ENCODE data around the gene ZNF44.

The ZNF44 gene

DNA sequence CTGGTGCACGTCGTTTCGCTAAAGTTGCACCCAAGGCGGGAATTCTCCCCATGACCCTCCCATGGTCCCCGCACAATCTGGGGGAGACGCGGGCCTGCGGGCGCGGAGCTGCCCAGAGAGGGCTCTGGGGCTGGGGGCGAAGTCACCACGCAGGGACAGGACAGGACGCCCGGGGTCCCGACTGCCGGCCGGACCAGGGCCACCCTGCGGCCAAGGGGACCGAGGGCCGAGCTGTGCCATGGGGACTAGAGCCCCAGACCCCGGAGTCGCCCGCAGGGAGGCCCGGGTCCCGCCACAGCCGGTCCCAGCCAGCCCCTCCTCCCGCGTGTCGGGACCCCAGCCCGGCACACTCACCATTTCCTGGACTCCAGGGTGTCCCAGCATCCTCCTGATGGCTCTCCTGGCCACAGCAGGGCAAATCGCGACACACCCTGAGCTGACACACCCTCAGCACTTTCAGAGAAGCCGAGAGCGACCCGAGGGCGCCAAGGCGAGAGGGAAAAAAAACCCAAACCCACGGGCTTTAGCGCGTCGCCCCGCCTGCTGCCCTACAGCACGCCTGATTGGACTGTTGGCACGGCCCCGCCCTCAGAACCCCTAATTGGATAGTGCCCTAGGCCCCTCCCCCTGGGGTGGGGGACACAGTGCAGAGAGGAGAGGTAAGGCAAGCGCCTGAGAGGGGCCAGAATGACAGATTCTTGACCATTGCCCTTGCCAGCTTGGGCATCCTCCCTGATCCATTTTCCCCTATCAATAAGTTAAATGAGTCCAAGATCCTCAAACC is 28.6 kb downstream of the ZNF44 start:
- FAIRE-seq: no peak

DNA sequence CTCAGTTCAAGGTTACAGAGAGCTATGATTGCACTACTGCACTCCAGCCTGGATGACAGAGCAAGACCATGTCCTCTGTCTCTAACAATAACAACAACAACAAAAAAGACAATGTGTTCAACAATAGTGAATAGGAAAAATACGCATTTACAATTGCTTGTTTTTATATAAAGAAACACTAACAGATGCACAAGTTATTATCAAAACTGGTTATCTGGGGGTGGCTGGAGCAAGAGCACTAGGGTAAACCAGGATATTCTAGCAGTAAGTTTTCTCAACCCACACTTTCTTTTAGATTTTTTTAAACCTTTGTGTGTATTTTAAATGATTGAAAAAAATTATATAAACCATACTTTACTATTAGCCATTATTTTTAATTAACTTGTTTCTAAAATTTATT is 33.1 kb downstream of the ZNF44 start:
- FAIRE-seq (no peak), DNase-seq (ENCODE audit: insufficient read length, low spot score) (no peak)

More for the DNA sequence above, 28.6 kb downstream of the ZNF44 start:
- no peak for DNase-seq (ENCODE audit: insufficient read length, low spot score)

DNA sequence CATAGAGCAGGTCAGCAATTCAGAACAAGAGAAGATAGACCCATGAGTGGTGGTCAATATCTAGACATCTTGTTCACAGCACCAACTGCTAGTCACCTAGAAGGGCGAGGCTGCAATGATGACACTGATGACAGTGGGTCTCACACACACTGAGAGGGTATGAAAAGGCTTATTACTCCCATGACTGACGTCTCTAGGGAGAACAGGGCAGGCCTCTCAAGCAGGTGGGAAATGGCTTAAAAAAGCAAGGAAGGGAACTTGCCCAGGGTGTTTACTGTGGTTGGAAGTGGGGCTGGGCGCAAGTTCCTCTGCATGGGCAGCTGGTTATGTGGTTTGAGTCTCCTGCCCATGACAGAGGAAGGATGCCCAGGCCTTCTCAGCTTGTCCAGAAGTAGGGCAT is 33.8 kb downstream of the ZNF44 start:
- no peak for FAIRE-seq
- DNase-seq (ENCODE audit: insufficient read length, low spot score): no peak

DNA sequence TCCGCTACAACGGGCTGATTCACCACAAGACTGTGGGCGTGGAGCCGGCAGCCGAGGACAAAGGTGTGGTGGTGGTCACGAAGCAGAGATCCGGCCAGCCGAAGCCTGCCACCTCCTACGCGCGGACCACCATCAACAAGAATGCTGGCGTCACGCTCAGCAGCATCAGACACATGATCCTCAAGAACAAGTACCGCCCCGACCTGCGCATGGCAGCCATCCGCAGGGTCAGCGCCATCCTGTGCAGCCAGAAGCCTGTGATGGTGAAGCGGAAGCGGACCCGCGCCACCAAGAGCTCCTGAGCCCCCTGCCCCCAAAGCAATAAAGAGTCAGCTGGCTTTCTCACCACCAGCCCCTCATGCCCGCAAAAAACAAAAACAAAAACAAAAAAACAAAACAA is 34.4 kb downstream of the ZNF44 start:
- no peak for FAIRE-seq
- DNase-seq (ENCODE audit: insufficient read length, low spot score): no peak

DNA sequence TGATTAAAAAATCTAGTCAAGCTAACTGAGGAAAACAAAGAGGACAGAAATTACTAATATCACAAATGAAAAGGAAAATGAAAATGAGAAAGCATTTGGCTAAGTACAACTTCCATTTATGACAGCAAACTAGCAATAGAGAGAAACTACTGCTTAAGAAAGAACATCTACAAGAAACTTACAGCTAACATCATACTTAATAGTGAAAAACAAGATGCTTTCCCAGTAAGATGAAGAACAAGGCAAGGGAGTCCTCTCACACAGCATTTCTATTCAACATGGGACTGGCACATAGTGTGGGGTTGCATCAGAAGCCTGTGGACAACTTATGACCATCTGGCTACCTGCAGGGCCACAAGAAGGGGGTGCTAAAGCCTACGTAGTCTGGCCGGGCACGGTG is 39.3 kb downstream of the ZNF44 start:
- DNase-seq (ENCODE audit: insufficient read length, low spot score): no peak
- no peak for FAIRE-seq

DNA sequence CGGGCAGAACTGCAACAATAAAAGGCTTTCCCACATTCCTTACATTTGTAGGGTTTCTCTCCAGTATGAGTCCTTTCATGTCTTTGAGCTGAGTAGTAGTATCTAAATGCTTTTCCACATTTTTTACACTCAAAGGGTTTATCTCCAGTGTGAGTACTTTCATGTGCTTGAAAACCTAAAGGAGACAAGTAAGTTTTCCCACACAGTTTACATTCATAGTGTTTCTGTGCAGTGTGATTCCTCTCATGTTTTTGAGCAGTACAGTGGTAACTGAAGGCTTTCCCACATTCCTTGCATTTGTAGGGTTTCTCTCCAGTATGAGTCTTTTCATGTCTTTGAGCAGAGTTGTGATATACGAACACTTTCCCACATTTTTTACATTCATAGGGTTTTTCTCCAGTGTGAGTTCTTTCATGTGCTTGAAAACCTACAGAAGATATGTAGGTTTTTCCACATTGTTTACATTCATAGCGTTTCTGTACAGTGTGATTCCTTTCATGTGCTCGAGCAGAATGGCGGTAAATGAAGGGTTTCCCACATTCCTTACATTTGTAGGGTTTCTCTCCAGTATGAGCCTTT is 47.0 kb downstream of the ZNF44 start:
- FAIRE-seq (no peak), DNase-seq (ENCODE audit: insufficient read length, low spot score) (no peak)

DNA sequence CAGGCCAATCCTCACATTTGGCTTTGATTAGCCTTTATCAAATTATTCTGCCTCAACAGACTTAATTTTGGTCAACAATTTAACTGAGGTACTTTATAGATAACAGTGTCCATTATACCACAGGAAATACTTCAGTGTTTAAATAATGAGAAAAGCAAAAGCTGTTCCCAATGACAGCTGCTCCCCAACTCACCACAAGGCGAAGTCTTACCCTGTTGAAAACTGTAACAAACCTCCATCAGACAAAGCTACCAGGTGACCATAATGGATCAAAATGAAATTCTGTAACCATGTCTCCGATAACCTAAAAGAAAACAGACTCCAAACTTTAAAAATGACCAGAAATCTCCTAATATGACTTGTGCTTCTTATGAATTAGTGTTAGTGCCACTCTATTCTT is 50.3 kb downstream of the ZNF44 start:
- FAIRE-seq (no peak), DNase-seq (ENCODE audit: insufficient read length, low spot score) (no peak)

DNA sequence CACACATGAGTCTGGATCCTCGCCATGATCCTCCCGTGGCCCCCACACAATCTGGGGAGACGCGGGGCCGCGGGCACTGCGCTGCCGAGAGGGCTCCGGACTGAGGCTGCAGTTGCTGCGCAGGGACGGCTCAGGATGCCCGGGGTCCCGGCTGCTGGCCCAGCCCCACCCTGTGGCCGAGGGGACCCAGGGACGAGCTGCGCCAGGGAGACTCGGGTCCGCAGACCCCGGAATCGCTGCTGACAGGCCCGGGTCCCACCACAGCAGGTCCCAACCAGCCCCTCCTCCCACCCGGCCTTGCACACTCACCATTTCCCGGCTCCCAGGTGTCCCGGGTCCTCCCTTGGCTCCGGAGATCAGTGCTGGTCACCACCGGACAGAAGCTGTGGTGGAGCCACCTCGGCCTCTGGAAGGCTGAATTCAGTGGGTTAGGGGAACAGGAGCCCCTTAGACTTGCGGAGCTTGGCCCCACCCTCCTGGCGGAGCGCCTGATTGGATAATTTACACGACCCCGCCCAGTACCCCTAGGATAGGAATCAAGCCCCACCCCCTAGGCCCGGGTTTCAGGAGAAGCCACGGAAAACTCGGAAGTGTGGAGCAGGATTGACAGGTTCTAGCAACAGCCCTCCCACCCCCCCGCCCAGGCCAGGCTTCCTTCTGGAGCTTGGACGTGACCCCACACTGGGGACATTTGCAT is 57.4 kb downstream of the ZNF44 start:
- FAIRE-seq (no peak), DNase-seq (ENCODE audit: insufficient read length, low spot score) (no peak)

DNA sequence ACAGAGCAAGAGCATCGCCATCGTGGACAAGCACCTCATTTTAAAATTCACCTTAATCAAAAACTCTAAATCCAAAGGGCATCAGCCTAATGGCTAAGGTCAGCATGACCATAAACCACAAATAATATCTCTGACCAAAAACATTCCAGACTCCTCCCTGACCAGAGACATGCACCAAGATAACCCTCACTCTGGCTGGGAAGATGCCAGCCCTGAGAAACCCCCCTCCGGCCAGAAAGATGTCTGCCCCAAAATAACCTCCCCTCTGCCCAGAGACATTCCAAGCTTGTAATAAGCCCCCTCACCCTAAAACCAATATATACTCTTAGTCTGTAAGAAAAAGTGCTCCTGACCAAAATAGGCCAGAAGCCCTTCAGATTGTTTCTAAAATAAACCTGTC is 61.7 kb downstream of the ZNF44 start:
- FAIRE-seq (no peak), DNase-seq (ENCODE audit: insufficient read length, low spot score) (no peak)

DNA sequence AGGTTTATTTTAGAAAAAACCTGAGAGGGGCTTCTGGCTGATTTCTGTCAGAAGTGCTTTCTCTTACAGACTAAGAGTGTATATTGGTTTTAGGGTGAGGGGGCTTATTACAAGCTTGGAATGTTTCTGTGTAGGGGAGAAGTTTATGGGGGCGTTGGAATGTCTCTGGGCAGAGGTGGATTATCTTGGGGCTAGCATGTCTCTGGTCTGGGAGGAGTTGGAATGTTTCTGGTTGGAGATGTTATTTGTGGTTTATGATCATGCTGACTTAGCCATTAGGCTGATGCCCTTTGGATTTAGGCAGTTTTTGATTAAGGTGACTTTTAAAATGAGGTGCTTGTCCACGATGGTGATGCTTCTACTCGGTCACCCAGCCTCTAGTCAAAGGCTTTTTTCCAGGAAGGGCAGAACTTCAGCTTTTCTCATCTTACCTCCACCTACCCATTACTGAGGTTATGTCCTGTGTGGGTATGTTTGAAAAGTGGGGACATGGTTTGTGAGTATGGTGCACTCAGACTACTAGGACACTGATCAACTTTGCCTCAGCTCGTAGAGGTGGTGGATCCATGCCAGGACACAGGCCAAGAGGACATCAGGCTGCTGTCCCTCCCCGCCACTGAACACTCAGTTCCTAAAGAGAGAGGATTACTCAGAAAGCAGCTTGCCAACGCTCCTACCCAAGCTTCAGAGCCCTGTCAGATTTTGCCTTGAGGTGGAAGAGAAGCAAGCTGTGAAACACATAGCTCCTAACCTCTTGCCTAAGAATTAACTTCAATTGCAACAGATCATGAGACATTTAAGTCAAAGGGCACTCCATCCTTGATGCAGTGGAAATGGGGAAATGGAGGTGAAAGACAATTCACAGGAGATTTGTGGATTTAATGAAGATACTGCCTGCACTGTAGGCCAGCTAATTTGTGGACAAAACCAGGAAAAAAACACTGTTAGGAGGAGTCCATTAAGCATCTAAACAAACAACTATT is 63.6 kb downstream of the ZNF44 start:
- no peak for DNase-seq (ENCODE audit: insufficient read length, low spot score)
- no peak for FAIRE-seq

DNA sequence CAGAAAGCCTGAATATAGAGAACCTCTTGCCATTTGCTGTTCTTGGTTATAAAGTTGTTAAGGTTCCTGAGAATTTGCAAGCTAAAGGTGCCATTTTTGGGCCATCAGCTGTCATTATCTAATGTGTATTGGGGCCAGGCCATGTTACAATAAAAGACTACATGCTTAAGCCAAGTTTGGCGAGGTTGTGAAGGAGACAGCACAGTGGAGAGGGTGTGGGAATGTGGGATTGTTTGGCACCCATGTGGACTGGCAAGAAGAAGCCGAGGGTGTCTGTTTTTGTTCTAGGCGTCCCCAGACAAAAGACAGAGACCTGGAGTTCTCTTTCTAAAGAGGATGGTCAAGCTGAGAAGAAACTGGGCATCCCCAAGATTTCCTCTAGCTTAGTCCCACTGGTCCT is 64.7 kb downstream of the ZNF44 start:
- FAIRE-seq (no peak), DNase-seq (ENCODE audit: insufficient read length, low spot score) (no peak)

DNA sequence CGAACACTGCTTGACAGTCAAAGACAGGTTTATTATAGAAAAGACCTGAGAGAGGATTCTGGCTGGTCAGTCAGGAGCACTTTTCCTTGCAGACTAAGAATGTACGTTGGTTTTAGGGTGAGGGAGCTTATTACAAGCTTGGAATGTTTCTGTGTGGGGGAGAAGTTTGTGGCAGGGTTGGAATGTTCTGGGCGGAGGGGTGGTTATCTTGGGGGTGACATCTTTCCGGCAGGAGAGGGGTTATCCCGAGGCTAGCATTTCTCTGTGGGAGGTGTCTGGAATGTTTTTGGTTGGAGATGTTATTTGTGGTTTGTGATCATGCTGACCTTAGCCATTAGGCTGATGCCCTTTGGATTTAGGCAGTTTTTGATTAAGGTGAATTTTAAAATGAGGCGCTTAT is 70.0 kb downstream of the ZNF44 start:
- FAIRE-seq (no peak), DNase-seq (ENCODE audit: insufficient read length, low spot score) (no peak)

DNA sequence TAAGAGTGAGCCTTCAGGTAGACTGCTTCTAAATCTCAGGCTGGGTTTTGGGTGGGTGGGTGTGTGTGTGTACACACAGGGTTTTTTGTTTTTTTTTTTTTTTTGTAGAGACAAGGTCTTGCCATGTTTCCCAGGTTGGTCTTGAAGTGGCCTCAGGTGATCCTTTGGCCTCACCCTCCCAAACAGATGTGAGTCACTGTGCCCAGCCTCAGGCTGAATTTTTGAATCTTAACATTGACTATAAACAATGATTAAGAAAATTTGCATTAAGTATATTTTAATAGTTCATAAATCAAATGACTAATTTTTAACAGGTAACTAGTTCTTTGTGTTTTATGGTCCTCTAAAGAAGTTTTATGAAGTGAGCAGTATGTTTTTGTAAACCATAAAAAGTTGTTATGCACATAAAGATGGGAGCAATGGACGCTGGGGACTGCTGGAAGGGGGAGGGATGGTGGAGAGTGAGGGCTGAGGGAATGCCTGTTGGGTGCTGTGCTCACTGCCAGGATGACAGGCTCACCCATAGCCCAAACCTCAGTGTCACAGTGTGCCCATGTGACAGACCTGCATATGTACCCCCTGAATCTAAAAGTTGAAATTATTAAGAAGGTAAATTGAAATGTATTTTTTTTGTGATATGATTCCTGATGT is 71.6 kb downstream of the ZNF44 start:
- no peak for FAIRE-seq
- DNase-seq (ENCODE audit: insufficient read length, low spot score): no peak
